ENCODE data around the gene BTBD16.

BTBD16 gene

GRCh38 chr10:122271076-122271475 lies at the start of gene BTBD16:
BTBD16 (plus strand) TSS chr10:122271296; CDS start chr10:122275082, 3,786 bp downstream.
- no peak for DNase-seq (ENCODE audit: low read depth in 2 of 2, low spot score in 1 of 2)

- DNase-seq (ENCODE audit: low read depth in 2 of 2, low spot score in 1 of 2): no peak
These were observed 49.1 kb upstream of the BTBD16 start for GRCh38 chr10:122221958-122222357.

GRCh38 chr10:122222638-122223037 lies 48.5 kb upstream of the BTBD16 start:
- DNase-seq (ENCODE audit: low read depth in 2 of 2, low spot score in 1 of 2): no peak

- no peak for DNase-seq (ENCODE audit: low read depth in 2 of 2, low spot score in 1 of 2)
These were observed 46.9 kb upstream of the BTBD16 start for GRCh38 chr10:122224159-122224558.

- no peak for DNase-seq (ENCODE audit: low read depth in 2 of 2, low spot score in 1 of 2)
These were observed 45.8 kb upstream of the BTBD16 start for GRCh38 chr10:122225330-122225729.

- no peak for DNase-seq (ENCODE audit: low read depth in 2 of 2, low spot score in 1 of 2)
These were observed 43.3 kb upstream of the BTBD16 start for GRCh38 chr10:122227754-122228153.

- no peak for DNase-seq (ENCODE audit: low read depth in 2 of 2, low spot score in 1 of 2)
These were observed 41.4 kb upstream of the BTBD16 start for GRCh38 chr10:122229666-122230065.

GRCh38 chr10:122230222-122230621 lies 40.9 kb upstream of the BTBD16 start:
- DNase-seq (ENCODE audit: low read depth in 2 of 2, low spot score in 1 of 2): no peak

GRCh38 chr10:122232769-122233168 lies 38.3 kb upstream of the BTBD16 start:
- DNase-seq (ENCODE audit: low read depth in 2 of 2, low spot score in 1 of 2): no peak

GRCh38 chr10:122233857-122234348 lies 37.2 kb upstream of the BTBD16 start:
- DNase-seq (ENCODE audit: low read depth in 2 of 2, low spot score in 1 of 2): no peak

GRCh38 chr10:122234416-122234815 lies 36.7 kb upstream of the BTBD16 start:
- no peak for DNase-seq (ENCODE audit: low read depth in 2 of 2, low spot score in 1 of 2)

GRCh38 chr10:122236690-122237306 lies 34.3 kb upstream of the BTBD16 start:
- DNase-seq (ENCODE audit: low read depth in 2 of 2, low spot score in 1 of 2): no peak

- DNase-seq (ENCODE audit: low read depth in 2 of 2, low spot score in 1 of 2): no peak
These were observed 33.6 kb upstream of the BTBD16 start for GRCh38 chr10:122237331-122237990.

GRCh38 chr10:122239578-122240257 lies 31.4 kb upstream of the BTBD16 start:
- no peak for DNase-seq (ENCODE audit: low read depth in 2 of 2, low spot score in 1 of 2)

- no peak for DNase-seq (ENCODE audit: low read depth in 2 of 2, low spot score in 1 of 2)
These were observed 30.7 kb upstream of the BTBD16 start for GRCh38 chr10:122240401-122240800.

- no peak for DNase-seq (ENCODE audit: low read depth in 2 of 2, low spot score in 1 of 2)
These were observed 29.3 kb upstream of the BTBD16 start for GRCh38 chr10:122241836-122242235.

GRCh38 chr10:122243550-122243949 lies 27.5 kb upstream of the BTBD16 start:
- DNase-seq (ENCODE audit: low read depth in 2 of 2, low spot score in 1 of 2): no peak

- DNase-seq (ENCODE audit: low read depth in 2 of 2, low spot score in 1 of 2): no peak
These were observed 26.8 kb upstream of the BTBD16 start for GRCh38 chr10:122244001-122244975.

GRCh38 chr10:122245136-122245535 lies 26.0 kb upstream of the BTBD16 start:
- DNase-seq (ENCODE audit: low read depth in 2 of 2, low spot score in 1 of 2): no peak

- DNase-seq (ENCODE audit: low read depth in 2 of 2, low spot score in 1 of 2): no peak
These were observed 25.2 kb upstream of the BTBD16 start for GRCh38 chr10:122245897-122246296.
